WTC11 (cell line): ENCODE results near the gene NCK1. TPM values are rescaled to one million over a fixed set of nuclear protein-coding genes. Genes with fewer than 3 reads are reported as not detected.

Source experiments
- ATAC-seq: fragments of 200-7000 bp; cut with Tn5 transposase; 2 replicates; pipeline ENCODE4 v1.10.0; 2021; ENCODE audit warnings: mild to moderate bottlenecking, moderate library complexity
- CTCF ChIA-PET: fragments of 300-600 bp; sonication (Branson Sonifier 250); formaldehyde crosslinking; loops from one replicate; lab custom pipeline; 2021; ENCODE audit warnings: antibody characterized with exemption; lab: Charles Lee
- POLR2A ChIA-PET: fragments of 350-600 bp; sonication (Branson Sonifier 250); formaldehyde crosslinking; loops from one replicate; lab custom pipeline; 2021; ENCODE audit warnings: antibody characterized with exemption; lab: Charles Lee
- DNase-seq: peaks from one replicate; pipeline ENCODE4 v3.0.0; 2021; ENCODE audit warnings: low spot score
- H3K27ac Mint-ChIP-seq: 2 replicates; pipeline ENCODE4 v1.8.0; 2021; ENCODE audit warnings: mixed read lengths
- H3K27me3 Mint-ChIP-seq: 2 replicates; pipeline ENCODE4 v1.8.0; 2021; ENCODE audit warnings: low read depth, mild to moderate bottlenecking, moderate library complexity, mixed read lengths
- H3K36me3 Mint-ChIP-seq: 2 replicates; pipeline ENCODE4 v1.8.0; 2021; ENCODE audit warnings: mixed read lengths
- H3K4me1 Mint-ChIP-seq: 2 replicates; pipeline ENCODE4 v1.8.0; 2022; ENCODE audit warnings: mixed read lengths
- H3K4me3 Mint-ChIP-seq: 2 replicates; pipeline ENCODE4 v1.8.0; 2021; ENCODE audit warnings: mild to moderate bottlenecking, moderate library complexity, mixed read lengths
- H3K9me3 Mint-ChIP-seq: 2 replicates; pipeline ENCODE4 v1.8.0; 2021; ENCODE audit warnings: mixed read lengths
- EMX1 ChIP-seq: fragments of 250-450 bp; sonication (Bioruptor Pico); IDR thresholded peaks from 2 replicates; pipeline ENCODE4 v1.8.0; 2021; ENCODE audit warnings: mild to moderate bottlenecking
- FOXJ3 ChIP-seq: sonication (generic); formaldehyde crosslinking; IDR thresholded peaks from 2 replicates; pipeline ENCODE4 v1.9.0; 2021; ENCODE audit warnings: missing genetic modification reagents, mild to moderate bottlenecking, borderline replicate concordance
- MYBL2 ChIP-seq: sonication (generic); formaldehyde crosslinking; IDR thresholded peaks from 2 replicates; pipeline ENCODE4 v1.8.1; 2023; ENCODE audit warnings: mild to moderate bottlenecking, moderate library complexity, missing genetic modification reagents
- NR3C1 ChIP-seq: sonication (generic); formaldehyde crosslinking; conservative IDR thresholded peaks from 2 replicates; pipeline ENCODE4 v1.8.1; 2023; ENCODE audit warnings: low read depth, mild to moderate bottlenecking, missing genetic modification reagents
- OVOL2 ChIP-seq: fragments of 250-450 bp; sonication (Bioruptor Pico); IDR thresholded peaks from 2 replicates; pipeline ENCODE4 v1.9.0; 2021; ENCODE audit warnings: mild to moderate bottlenecking, borderline replicate concordance
- SP1 ChIP-seq: sonication (generic); formaldehyde crosslinking; conservative IDR thresholded peaks from 2 replicates; pipeline ENCODE4 v1.8.1; 2022; ENCODE audit warnings: missing genetic modification reagents
- TCF7 ChIP-seq: sonication (generic); formaldehyde crosslinking; IDR thresholded peaks from 2 replicates; pipeline ENCODE4 v1.8.0; 2022; ENCODE audit warnings: mild to moderate bottlenecking, low read depth, missing genetic modification reagents, moderate library complexity
- ZBTB21 ChIP-seq: sonication (generic); formaldehyde crosslinking; IDR thresholded peaks from 2 replicates; pipeline ENCODE4 v1.8.1; 2023; ENCODE audit warnings: mild to moderate bottlenecking, missing genetic modification reagents, borderline replicate concordance
- ZNF121 ChIP-seq: sonication (generic); formaldehyde crosslinking; IDR thresholded peaks from 2 replicates; pipeline ENCODE4 v1.8.0; 2023; ENCODE audit warnings: missing genetic modification reagents
- ZNF219 ChIP-seq: sonication (generic); formaldehyde crosslinking; IDR thresholded peaks from 2 replicates; pipeline ENCODE4 v1.8.0; 2023; ENCODE audit warnings: missing genetic modification reagents, mild to moderate bottlenecking, borderline replicate concordance
- ZNF232 ChIP-seq: sonication (generic); formaldehyde crosslinking; IDR thresholded peaks from 2 replicates; pipeline ENCODE4 v1.8.0; 2022; ENCODE audit warnings: mild to moderate bottlenecking, missing genetic modification reagents
- ZNF317 ChIP-seq: sonication (generic); formaldehyde crosslinking; IDR thresholded peaks from 2 replicates; pipeline ENCODE4 v1.8.1; 2023; ENCODE audit warnings: low read depth, mild to moderate bottlenecking, moderate library complexity, missing genetic modification reagents, borderline replicate concordance
- ZNF423 ChIP-seq: fragments of 250-450 bp; sonication (Bioruptor Pico); IDR thresholded peaks from 2 replicates; pipeline ENCODE4 v2.1.2; 2022; ENCODE audit warnings: mild to moderate bottlenecking, moderate library complexity
- total RNA-seq: library from RNA; stranded (reverse); gene quantifications from 3 replicates; pipeline ENCODE4 v1.2.3, GENCODE V29; 2021
- TF ChIP-seq, protein P1 (sequence below): fragments of 200-600 bp; IDR thresholded peaks from 2 replicates; pipeline ENCODE4 v1.8.0; 2022; ENCODE audit warnings: antibody characterized with exemption
- TF ChIP-seq, protein P2 (sequence below): sonication (generic); formaldehyde crosslinking; IDR thresholded peaks from 2 replicates; pipeline ENCODE4 v1.8.1; 2023; ENCODE audit warnings: mild to moderate bottlenecking, missing genetic modification reagents
- TF ChIP-seq, protein P3 (sequence below): fragments of 250-450 bp; sonication (Bioruptor Pico); IDR thresholded peaks from 2 replicates; pipeline ENCODE4 v1.9.0; 2021; ENCODE audit warnings: mild to moderate bottlenecking, borderline replicate concordance
- TF ChIP-seq, protein P4 (sequence below): sonication (generic); formaldehyde crosslinking; IDR thresholded peaks from 2 replicates; pipeline ENCODE4 v1.8.1; 2022; ENCODE audit warnings: low read depth, mild to moderate bottlenecking, moderate library complexity, missing genetic modification reagents, borderline replicate concordance
- TF ChIP-seq, protein P5 (sequence below): fragments of 250-450 bp; sonication (Bioruptor Pico); conservative IDR thresholded peaks from 2 replicates; pipeline ENCODE4 v1.9.0; 2021; ENCODE audit warnings: mild to moderate bottlenecking
- TF ChIP-seq, protein P6 (sequence below): fragments of 250-450 bp; sonication (Bioruptor Pico); IDR thresholded peaks from 2 replicates; pipeline ENCODE4 v1.9.0; 2021; ENCODE audit warnings: mild to moderate bottlenecking

The NCK1 gene
- total RNA-seq, 1 experiment from 2014 or later: 28.9 TPM

DNA sequence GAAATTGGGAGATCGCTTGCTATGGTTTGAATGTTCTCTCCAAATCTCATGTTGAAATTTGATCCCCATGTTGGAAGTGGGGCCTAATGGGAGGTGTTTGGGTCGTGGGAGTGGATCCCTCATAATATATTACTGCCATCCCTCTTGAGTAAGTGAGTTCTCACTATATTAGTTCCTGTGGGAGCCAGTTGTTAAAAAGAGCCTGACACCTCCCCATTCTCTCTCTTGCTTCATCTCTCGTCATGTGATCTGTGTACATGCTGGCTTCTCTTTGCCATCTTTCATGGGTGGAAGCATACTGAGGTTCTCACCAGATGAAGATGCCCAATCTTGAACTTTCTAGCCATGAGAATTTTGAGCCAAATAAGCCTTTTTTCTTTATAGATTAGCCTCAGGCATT is 52.7 kb downstream of the NCK1 start:
- POLR2A ChIA-PET: no interaction called here
- Mint-ChIP-seq H3K27me3 (no peaks in the 10 kb centered on the region), H3K36me3 (no peaks in the 10 kb centered on the region), H3K9me3 (no peaks in the 10 kb centered on the region), H3K4me3 (no peak overlapping the region), H3K27ac (peak overlapping the region; percentile 46; the same call in 1 of the 2 replicates), H3K4me1 (peaks cover 82% of the 10 kb centered on the region)
- DNase-seq (no peak), ATAC-seq (no peak)
- CTCF ChIA-PET: no interaction called here
- TF ChIP-seq, protein P1, sequence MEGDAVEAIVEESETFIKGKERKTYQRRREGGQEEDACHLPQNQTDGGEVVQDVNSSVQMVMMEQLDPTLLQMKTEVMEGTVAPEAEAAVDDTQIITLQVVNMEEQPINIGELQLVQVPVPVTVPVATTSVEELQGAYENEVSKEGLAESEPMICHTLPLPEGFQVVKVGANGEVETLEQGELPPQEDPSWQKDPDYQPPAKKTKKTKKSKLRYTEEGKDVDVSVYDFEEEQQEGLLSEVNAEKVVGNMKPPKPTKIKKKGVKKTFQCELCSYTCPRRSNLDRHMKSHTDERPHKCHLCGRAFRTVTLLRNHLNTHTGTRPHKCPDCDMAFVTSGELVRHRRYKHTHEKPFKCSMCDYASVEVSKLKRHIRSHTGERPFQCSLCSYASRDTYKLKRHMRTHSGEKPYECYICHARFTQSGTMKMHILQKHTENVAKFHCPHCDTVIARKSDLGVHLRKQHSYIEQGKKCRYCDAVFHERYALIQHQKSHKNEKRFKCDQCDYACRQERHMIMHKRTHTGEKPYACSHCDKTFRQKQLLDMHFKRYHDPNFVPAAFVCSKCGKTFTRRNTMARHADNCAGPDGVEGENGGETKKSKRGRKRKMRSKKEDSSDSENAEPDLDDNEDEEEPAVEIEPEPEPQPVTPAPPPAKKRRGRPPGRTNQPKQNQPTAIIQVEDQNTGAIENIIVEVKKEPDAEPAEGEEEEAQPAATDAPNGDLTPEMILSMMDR: no peak
- TF ChIP-seq ZNF317: no peak
- no peak for TF ChIP-seq ZNF121
- TF ChIP-seq EMX1 (CRISPR knock-in tag): no peak
- TF ChIP-seq OVOL2 (CRISPR knock-in tag): no peak
- TF ChIP-seq NR3C1 (CRISPR knock-in tag): no peak
- no peak for TF ChIP-seq ZNF219 (CRISPR knock-in tag)
- no peak for TF ChIP-seq ZBTB21 (CRISPR knock-in tag)
- TF ChIP-seq ZNF232: no peak
- no peak for TF ChIP-seq FOXJ3 (CRISPR knock-in tag)
- TF ChIP-seq, protein P2, sequence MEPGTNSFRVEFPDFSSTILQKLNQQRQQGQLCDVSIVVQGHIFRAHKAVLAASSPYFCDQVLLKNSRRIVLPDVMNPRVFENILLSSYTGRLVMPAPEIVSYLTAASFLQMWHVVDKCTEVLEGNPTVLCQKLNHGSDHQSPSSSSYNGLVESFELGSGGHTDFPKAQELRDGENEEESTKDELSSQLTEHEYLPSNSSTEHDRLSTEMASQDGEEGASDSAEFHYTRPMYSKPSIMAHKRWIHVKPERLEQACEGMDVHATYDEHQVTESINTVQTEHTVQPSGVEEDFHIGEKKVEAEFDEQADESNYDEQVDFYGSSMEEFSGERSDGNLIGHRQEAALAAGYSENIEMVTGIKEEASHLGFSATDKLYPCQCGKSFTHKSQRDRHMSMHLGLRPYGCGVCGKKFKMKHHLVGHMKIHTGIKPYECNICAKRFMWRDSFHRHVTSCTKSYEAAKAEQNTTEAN (CRISPR knock-in tag): no peak
- TF ChIP-seq, protein P3, sequence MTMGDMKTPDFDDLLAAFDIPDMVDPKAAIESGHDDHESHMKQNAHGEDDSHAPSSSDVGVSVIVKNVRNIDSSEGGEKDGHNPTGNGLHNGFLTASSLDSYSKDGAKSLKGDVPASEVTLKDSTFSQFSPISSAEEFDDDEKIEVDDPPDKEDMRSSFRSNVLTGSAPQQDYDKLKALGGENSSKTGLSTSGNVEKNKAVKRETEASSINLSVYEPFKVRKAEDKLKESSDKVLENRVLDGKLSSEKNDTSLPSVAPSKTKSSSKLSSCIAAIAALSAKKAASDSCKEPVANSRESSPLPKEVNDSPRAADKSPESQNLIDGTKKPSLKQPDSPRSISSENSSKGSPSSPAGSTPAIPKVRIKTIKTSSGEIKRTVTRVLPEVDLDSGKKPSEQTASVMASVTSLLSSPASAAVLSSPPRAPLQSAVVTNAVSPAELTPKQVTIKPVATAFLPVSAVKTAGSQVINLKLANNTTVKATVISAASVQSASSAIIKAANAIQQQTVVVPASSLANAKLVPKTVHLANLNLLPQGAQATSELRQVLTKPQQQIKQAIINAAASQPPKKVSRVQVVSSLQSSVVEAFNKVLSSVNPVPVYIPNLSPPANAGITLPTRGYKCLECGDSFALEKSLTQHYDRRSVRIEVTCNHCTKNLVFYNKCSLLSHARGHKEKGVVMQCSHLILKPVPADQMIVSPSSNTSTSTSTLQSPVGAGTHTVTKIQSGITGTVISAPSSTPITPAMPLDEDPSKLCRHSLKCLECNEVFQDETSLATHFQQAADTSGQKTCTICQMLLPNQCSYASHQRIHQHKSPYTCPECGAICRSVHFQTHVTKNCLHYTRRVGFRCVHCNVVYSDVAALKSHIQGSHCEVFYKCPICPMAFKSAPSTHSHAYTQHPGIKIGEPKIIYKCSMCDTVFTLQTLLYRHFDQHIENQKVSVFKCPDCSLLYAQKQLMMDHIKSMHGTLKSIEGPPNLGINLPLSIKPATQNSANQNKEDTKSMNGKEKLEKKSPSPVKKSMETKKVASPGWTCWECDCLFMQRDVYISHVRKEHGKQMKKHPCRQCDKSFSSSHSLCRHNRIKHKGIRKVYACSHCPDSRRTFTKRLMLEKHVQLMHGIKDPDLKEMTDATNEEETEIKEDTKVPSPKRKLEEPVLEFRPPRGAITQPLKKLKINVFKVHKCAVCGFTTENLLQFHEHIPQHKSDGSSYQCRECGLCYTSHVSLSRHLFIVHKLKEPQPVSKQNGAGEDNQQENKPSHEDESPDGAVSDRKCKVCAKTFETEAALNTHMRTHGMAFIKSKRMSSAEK (CRISPR knock-in tag): no peak
- TF ChIP-seq TCF7 (CRISPR knock-in tag): no peak
- TF ChIP-seq, protein P4, sequence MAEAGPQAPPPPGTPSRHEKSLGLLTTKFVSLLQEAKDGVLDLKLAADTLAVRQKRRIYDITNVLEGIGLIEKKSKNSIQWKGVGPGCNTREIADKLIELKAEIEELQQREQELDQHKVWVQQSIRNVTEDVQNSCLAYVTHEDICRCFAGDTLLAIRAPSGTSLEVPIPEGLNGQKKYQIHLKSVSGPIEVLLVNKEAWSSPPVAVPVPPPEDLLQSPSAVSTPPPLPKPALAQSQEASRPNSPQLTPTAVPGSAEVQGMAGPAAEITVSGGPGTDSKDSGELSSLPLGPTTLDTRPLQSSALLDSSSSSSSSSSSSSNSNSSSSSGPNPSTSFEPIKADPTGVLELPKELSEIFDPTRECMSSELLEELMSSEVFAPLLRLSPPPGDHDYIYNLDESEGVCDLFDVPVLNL (CRISPR knock-in tag): no peak
- TF ChIP-seq, protein P5, sequence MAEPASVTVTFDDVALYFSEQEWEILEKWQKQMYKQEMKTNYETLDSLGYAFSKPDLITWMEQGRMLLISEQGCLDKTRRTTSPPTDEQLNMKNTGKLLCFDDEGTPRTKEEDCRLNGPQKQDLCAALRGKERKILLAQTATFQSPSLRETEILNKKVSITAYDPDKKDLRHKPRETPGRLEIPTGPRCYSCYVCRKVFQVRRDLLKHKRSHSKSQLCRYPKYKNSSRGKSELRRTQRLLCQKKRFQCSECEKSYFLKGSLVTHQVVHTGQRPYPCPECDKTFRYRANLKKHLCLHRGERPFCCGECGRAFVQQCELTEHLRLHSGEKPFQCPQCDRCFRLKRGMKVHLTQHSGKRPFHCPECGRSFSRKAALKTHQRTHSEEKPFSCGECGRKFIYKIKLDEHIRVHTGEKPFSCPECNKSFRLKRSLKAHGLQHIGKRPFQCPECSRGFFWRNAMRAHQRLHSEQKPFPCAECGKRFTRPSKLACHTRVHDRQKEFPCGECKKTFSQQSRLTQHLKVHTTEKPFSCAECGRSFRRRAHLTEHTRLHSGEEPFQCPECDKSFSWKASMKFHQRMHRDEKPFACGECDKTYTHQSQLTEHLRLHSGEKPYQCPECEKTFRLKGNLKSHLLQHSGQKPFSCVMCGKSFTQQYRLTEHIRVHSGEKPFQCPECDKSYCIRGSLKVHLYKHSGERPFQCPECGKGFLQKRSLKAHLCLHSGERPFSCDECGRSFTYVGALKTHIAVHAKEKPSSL (CRISPR knock-in tag): no peak

DNA sequence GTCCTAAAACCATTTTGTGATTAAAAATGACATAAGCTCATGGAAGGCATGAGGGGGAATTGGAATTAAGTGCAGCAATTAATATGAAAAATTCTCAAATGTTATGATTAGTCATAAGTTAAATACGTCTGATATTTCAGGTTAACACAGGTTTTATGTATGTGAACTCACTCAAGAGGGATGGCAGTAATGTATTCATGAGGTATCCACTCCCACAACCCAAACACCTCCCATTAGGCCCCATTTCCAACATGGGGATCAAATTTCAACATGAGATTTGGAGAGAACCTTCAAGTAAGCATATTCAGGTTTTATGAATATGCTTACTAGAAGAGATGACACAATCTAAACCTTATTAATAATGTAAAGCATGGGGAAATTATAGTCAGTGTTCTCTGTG is 54.2 kb downstream of the NCK1 start:
- ATAC-seq (no peak), DNase-seq (no peak)
- peaks cover 70% of the 10 kb centered on the region for H3K4me1 Mint-ChIP-seq
- no peaks in the 10 kb centered on the region for H3K27me3 Mint-ChIP-seq
- H3K27ac Mint-ChIP-seq: no peak overlapping the region; the same call in 1 of the 2 replicates
- CTCF ChIA-PET: no interaction called here
- H3K36me3 Mint-ChIP-seq: no peaks in the 10 kb centered on the region
- H3K9me3 Mint-ChIP-seq: peaks cover 4% of the 10 kb centered on the region; the same call in 1 of the 2 replicates
- POLR2A ChIA-PET: no interaction called here
- H3K4me3 Mint-ChIP-seq: no peak overlapping the region
- TF ChIP-seq, protein P6, sequence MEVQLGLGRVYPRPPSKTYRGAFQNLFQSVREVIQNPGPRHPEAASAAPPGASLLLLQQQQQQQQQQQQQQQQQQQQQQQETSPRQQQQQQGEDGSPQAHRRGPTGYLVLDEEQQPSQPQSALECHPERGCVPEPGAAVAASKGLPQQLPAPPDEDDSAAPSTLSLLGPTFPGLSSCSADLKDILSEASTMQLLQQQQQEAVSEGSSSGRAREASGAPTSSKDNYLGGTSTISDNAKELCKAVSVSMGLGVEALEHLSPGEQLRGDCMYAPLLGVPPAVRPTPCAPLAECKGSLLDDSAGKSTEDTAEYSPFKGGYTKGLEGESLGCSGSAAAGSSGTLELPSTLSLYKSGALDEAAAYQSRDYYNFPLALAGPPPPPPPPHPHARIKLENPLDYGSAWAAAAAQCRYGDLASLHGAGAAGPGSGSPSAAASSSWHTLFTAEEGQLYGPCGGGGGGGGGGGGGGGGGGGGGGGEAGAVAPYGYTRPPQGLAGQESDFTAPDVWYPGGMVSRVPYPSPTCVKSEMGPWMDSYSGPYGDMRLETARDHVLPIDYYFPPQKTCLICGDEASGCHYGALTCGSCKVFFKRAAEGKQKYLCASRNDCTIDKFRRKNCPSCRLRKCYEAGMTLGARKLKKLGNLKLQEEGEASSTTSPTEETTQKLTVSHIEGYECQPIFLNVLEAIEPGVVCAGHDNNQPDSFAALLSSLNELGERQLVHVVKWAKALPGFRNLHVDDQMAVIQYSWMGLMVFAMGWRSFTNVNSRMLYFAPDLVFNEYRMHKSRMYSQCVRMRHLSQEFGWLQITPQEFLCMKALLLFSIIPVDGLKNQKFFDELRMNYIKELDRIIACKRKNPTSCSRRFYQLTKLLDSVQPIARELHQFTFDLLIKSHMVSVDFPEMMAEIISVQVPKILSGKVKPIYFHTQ (CRISPR knock-in tag): no peak
- TF ChIP-seq ZNF423: no peak
- no peak for TF ChIP-seq MYBL2
- TF ChIP-seq SP1 (CRISPR knock-in tag): no peak
